Measurements from ENCODE around the gene FARS2.

FARS2 gene

DNA sequence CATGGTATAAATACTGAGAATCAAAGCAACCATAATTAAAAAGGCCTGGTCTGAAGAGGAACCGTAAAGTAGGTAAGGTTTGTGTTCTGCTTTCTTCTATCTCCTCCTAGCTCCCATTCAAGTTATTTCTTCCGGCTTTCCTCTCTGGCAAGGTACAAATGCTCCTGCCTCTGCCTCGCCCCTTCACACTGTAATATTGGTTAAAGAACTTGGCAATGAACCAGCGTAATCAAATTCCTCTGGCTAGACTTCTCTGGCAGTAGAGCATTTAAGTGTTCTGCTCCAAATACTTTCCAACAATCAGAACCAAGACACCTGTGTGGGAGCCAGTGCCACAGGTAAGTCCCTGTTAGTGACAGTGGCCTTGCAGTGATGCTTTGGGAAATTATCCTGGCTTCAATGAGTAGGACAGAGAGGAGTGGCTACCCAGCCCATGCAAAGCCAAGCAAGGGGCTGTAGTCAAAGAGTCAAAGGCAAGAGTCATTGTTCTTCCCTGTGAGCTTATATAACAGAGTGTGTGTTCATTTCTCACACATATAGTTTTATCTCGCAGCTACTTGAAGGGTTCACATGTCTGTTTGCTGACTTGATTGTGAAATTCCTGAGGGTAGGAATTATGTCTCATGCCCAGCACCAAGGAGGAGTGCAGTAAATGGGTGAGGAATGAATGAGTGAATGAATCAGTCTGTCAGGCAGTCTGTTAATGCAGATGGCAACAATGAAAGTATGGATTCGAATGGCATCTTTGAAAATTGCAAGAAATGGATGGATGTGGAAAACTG lies 416.1 kb downstream of the FARS2 start:
- Histone ChIP-seq H2AFZ (ENCODE audit: low read depth, low read length) (no peak overlapping the region), H3K36me3 (replicated peaks; ENCODE audit: low read depth, low read length) (no peaks in the 10 kb centered on the region), H3K4me2 (ENCODE audit: low read length) (no peak overlapping the region), H3K9me3 (ENCODE audit: insufficient read depth, low read length) (peaks cover 4% of the 10 kb centered on the region; the same call in 1 of the 2 replicates), H3K4me1 (ENCODE audit: low read length) (peaks cover 6% of the 10 kb centered on the region), H3K79me2 (ENCODE audit: low read length) (no peaks in the 10 kb centered on the region), H4K20me1 (ENCODE audit: insufficient read depth, low read length) (no peaks in the 10 kb centered on the region), H3K9ac (ENCODE audit: low read length) (no peak overlapping the region), H3K4me3 (ENCODE audit: low read length) (no peak overlapping the region), H3K27me3 (ENCODE audit: low read depth, low read length) (no peaks in the 10 kb centered on the region), H3K27ac (ENCODE audit: low read length) (no peak overlapping the region)
- TF ChIP-seq EZH2phosphoT487 (IDR thresholded peaks at IDR 0.05; ENCODE audit: low read depth) = no peak
- TF ChIP-seq, protein P1, sequence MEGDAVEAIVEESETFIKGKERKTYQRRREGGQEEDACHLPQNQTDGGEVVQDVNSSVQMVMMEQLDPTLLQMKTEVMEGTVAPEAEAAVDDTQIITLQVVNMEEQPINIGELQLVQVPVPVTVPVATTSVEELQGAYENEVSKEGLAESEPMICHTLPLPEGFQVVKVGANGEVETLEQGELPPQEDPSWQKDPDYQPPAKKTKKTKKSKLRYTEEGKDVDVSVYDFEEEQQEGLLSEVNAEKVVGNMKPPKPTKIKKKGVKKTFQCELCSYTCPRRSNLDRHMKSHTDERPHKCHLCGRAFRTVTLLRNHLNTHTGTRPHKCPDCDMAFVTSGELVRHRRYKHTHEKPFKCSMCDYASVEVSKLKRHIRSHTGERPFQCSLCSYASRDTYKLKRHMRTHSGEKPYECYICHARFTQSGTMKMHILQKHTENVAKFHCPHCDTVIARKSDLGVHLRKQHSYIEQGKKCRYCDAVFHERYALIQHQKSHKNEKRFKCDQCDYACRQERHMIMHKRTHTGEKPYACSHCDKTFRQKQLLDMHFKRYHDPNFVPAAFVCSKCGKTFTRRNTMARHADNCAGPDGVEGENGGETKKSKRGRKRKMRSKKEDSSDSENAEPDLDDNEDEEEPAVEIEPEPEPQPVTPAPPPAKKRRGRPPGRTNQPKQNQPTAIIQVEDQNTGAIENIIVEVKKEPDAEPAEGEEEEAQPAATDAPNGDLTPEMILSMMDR (IDR thresholded peaks at IDR 0.05; ENCODE audit: low read depth, low read length) = no peak

DNA sequence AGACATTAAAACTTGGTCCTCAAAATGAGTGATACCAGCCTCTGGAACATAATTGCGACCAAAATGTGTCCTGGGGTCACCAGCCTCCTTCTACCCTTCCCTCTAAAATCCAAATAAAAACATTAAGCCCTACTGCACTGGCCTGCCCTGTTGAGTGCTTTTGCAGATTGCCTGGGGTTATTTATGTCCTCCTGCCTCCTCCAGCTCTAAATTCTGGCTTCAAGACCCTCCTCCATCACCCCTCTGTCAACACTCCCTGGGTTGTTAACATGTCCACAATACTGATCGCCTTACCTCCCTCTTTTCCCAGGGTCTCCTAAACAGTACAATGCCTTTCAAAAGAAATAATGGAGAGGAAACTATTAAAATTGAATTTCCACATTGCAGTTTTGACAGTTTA lies 418.0 kb downstream of the FARS2 start:
- Histone ChIP-seq H3K9ac (ENCODE audit: low read length) (no peak overlapping the region), H2AFZ (ENCODE audit: low read depth, low read length) (no peak overlapping the region), H3K36me3 (replicated peaks; ENCODE audit: low read depth, low read length) (no peaks in the 10 kb centered on the region), H3K27ac (ENCODE audit: low read length) (no peak overlapping the region), H3K9me3 (ENCODE audit: insufficient read depth, low read length) (peaks cover 4% of the 10 kb centered on the region; the same call in 1 of the 2 replicates), H3K4me1 (ENCODE audit: low read length) (peaks cover 6% of the 10 kb centered on the region), H3K27me3 (ENCODE audit: low read depth, low read length) (no peaks in the 10 kb centered on the region), H4K20me1 (ENCODE audit: insufficient read depth, low read length) (no peaks in the 10 kb centered on the region), H3K4me3 (ENCODE audit: low read length) (no peak overlapping the region), H3K79me2 (ENCODE audit: low read length) (no peaks in the 10 kb centered on the region), H3K4me2 (ENCODE audit: low read length) (no peak overlapping the region)
- TF ChIP-seq, protein P1 (IDR thresholded peaks at IDR 0.05; ENCODE audit: low read depth, low read length) = no peak
- no peak for TF ChIP-seq EZH2phosphoT487 (IDR thresholded peaks at IDR 0.05; ENCODE audit: low read depth)

DNA sequence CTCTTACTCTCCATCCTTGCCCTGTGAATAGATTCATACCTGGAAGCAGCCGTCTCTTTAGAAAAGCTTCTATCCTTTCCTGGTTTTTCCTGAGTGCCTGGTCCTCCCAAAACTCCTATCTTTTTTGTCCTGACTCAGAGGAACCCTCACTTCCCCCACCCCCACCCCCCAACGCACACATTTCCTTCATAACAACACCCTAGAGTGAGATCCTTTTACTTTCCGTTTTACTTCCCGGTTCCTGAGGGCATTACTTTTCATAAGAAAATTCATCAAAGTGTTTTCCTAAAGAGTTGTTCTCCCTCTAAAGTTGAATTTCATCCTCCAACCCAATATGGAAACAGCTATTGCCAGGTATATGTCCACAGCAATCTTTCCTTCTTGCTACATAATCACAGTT lies 418.4 kb downstream of the FARS2 start:
- Histone ChIP-seq H3K36me3 (replicated peaks; ENCODE audit: low read depth, low read length) (no peaks in the 10 kb centered on the region), H3K4me1 (ENCODE audit: low read length) (peaks cover 6% of the 10 kb centered on the region), H3K9ac (ENCODE audit: low read length) (no peak overlapping the region), H3K27me3 (ENCODE audit: low read depth, low read length) (no peaks in the 10 kb centered on the region), H3K79me2 (ENCODE audit: low read length) (no peaks in the 10 kb centered on the region), H4K20me1 (ENCODE audit: insufficient read depth, low read length) (no peaks in the 10 kb centered on the region), H3K4me3 (ENCODE audit: low read length) (no peak overlapping the region), H3K27ac (ENCODE audit: low read length) (no peak overlapping the region), H2AFZ (ENCODE audit: low read depth, low read length) (no peak overlapping the region), H3K4me2 (ENCODE audit: low read length) (no peak overlapping the region), H3K9me3 (ENCODE audit: insufficient read depth, low read length) (peaks cover 4% of the 10 kb centered on the region; the same call in 1 of the 2 replicates)
- TF ChIP-seq, protein P1 (IDR thresholded peaks at IDR 0.05; ENCODE audit: low read depth, low read length) = no peak
- TF ChIP-seq EZH2phosphoT487 (IDR thresholded peaks at IDR 0.05; ENCODE audit: low read depth) = no peak

DNA sequence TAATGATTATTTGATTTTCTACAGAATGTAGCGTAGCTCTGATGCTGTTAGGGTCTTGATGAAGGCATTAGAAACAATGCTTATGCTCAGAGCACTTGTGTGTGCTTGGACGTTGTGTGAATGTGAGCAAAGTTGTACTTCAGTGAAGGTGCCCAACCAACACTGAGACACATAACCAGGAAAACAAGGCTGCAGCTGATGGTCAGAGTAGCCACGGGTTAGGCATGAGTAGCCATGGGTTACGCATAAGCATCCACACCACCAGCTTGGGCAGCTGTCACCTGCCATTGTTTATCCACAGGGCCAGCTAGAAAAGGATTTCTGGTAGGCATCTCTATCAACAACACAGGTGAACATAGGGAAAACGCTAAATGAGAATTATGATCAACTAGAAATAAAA lies 418.8 kb downstream of the FARS2 start:
- no peak overlapping the region for H3K27ac ChIP-seq (ENCODE audit: low read length)
- no peak overlapping the region for H3K4me3 ChIP-seq (ENCODE audit: low read length)

More for the DNA sequence above, 418.8 kb downstream of the FARS2 start:
- Histone ChIP-seq H2AFZ (ENCODE audit: low read depth, low read length) (no peak overlapping the region), H3K79me2 (ENCODE audit: low read length) (no peaks in the 10 kb centered on the region), H3K4me2 (ENCODE audit: low read length) (no peak overlapping the region), H4K20me1 (ENCODE audit: insufficient read depth, low read length) (no peaks in the 10 kb centered on the region), H3K4me1 (ENCODE audit: low read length) (peaks cover 6% of the 10 kb centered on the region), H3K27me3 (ENCODE audit: low read depth, low read length) (no peaks in the 10 kb centered on the region), H3K9ac (ENCODE audit: low read length) (no peak overlapping the region), H3K9me3 (ENCODE audit: insufficient read depth, low read length) (peaks cover 4% of the 10 kb centered on the region; the same call in 1 of the 2 replicates), H3K36me3 (replicated peaks; ENCODE audit: low read depth, low read length) (no peaks in the 10 kb centered on the region)
- no peak for TF ChIP-seq EZH2phosphoT487 (IDR thresholded peaks at IDR 0.05; ENCODE audit: low read depth)
- TF ChIP-seq, protein P1 (IDR thresholded peaks at IDR 0.05; ENCODE audit: low read depth, low read length) = no peak

Measured in OCI-LY3 (cell line).